Measurements from ENCODE around the gene SLC25A48.

SLC25A48 gene

DNA sequence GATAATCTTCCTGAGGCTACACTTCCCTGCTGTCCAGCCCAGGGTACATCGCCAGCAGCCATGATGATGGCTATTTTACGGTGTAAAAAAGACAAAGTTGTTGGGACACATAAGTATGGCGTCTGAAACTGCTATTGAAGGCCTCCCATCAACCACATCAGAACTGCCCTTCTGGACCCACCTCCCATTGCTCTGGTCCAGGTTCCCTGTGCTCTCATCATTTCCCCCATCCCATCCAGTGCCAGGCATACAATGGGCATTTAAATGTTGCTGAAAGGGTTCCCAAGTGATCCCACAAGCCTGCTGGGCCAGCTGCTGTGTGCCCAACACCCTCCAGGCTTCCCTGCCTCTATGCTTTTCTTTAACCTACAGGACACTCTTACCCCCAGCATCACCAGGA is 50.6 kb downstream of the SLC25A48 start:
- no peak for DNase-seq

DNA sequence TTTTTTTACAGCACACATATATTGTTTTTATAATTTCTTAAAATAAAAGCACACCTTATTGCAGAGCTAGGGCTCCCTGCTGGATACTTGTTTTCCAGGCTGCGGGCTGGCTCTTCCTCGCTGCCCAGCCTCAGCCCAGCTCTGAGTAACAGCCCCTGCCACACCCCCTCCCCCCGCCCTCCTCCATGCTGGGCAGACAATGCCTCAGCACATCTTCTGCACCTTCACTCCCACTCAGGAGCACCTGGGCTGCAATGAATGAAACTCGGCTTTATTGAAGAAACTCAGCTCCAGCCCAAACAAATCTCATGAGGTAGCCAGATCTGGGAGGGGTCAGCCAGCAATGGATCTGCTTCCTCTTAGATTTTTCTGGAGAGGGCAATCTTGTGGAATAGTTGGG is 51.7 kb downstream of the SLC25A48 start:
- DNase-seq, result no peak

DNA sequence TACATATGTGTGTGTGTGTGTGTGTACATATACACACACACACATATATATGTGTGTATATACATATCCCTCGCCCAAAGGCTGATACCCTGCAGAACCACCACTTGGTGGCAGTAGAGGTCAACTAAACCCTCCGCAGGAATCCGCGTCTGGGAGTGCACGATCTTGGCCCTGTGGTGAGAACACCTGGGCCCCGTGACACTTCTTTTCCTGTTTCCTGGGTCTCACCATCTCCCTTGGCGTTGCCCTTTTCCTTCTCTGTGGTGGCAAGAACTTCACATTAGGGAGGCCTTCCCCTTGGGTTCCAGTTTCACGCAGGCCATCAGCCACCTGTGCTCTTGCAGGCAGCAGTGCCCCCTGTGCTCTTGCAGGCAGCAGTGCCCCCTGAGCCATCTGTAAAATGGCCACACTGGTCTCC is 53.0 kb downstream of the SLC25A48 start:
- DNase-seq, result peak; percentile 60

DNA sequence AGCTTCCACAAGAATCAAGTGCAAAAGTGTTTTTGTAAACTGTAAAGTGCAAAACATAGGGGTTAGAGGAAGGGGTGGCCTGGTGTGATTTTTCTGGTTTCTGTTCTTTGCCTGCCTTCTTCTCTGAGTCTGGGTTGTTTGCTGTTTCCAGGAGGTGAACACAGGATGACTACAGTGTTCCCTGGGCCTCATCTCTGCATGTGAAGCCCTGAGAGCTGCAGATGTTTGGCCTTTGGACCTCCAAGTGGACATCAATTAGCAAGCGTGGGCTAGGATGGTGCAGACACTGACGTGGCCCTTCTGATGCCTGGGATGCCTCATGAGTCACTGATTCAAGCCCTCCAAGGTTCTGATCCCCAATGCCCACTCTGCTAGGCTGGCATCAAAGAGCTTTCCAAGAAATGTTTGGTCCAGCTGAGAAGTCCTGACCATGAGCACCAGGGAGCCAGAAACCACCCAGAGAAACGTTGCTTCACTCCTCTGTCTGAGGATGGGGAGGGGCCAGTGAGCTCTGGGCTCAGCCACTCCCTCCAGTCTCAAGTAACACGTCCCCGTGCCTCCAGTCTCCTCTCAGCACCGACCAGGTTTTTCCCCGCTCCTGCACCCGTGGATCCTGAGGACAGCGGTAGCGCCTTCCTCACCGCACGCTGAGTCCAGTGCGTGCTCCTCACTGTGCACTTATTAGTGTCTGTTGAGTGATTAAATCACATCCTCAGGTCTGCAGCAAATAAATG is 53.6 kb downstream of the SLC25A48 start:
- no peak for DNase-seq

DNA sequence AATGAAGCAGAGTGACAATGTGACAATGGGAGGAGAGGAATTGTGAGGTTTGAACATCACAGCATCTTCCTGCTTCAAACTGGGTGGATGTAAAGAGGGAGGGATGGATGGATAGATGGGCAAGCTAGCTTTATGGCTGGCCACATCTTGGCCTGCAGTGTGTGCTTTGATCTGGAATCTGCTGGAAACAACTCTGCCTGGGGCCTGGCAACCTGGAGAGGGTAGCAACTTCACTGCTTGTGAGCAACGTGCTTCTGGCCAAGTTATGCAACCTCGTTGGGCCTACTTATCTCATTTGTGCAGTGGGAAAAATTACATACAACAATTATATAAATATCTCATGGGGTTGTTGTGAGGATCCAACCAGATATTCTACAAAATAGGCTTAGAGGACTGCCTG is 55.8 kb downstream of the SLC25A48 start:
- DNase-seq, result no peak

DNA sequence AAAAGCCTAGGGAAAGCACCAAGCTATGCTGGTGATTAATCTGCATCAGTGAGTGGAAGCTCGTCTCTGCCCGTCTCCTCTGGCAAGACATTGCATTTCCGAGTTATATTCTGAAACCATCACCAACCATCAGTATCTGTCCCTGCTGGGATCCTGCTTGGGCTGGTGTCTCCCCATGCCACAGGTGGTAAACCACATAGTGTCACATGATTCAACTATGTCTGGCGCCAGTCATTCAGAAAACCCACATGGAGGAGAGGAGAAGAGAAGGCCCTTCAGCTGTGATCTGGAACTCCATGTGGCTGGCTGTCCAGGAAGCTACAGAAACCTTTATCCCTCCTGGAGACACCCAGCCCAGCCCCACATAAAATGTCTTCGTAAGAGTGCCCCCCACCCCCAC is 56.4 kb downstream of the SLC25A48 start:
- no peak for DNase-seq

DNA sequence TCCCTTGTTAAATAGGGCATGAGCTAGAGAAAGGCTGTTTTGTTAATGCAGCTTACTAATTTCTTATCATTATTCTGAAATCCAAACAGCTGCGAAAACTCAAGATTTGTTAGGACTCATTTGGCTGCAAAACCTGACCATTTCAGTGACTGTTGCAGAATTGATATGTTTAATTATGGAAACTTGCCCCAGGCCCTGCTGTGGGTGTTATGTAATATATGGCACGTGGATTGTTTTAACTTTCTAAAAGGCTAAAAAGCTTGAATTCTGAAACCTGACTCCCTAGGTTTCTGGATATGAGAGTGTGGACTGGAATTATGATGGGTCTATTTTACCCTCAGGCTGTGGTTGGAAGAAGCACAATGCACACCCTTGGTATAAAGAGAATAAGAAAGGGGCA is 56.8 kb downstream of the SLC25A48 start:
- no peak for DNase-seq

DNA sequence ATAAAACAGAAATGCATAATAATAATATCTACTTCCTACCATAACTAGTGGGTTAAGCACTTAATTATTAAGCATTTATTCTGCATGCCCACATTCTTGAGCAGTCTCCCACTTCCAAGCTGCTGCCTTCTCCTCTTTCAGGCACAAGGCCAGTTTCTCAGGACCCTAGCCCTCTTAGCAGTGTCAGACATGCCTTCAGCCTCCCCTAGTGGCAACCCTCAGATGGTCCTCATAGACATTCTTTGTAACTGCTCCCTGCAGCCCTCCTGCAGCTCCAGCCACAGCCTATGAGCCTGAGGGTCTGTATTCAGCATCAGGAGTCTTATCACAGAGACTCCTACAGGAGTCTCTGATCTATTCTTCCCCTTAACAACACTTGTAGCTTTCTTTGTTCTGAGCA is 57.3 kb downstream of the SLC25A48 start:
- no peak for DNase-seq

DNA sequence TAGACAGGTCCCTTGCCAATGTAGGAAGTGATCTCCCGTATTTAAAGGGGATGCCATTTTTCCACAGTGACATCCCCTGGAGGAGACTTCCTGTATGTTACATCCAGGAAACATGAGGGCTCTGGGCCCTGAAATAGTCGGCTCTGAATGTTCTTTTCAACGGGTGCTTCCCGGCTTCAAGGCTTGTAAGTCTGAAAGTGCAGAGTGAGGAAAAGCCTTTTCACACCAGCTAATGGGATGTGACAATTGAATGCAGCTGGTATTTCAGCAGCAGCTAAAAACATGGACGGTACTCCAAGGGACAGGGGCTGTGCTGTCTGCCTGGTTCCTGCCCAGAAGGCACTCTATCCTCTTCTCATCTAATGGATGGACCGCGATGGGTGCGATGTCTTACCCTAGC is 59.8 kb downstream of the SLC25A48 start:
- no peak for DNase-seq

DNA sequence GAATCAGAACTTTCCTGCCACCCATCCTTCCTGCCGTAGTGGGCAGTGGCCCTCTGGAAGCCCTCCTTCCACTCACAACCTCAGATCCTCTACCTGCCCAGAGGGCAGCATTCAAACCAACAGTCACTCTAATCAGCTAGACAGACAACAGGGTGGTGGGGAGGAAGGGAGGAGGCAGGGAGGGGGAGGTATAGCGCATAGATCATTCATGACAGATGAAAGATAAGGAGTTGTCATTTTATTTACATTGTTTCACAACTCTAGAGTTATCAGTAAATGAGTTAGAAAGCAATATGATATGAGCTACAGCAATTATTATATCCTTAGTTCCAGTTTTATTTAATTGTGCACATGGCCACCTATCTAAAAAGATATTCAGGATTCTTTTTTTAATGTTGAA is 60.3 kb downstream of the SLC25A48 start:
- no peak for DNase-seq

DNA sequence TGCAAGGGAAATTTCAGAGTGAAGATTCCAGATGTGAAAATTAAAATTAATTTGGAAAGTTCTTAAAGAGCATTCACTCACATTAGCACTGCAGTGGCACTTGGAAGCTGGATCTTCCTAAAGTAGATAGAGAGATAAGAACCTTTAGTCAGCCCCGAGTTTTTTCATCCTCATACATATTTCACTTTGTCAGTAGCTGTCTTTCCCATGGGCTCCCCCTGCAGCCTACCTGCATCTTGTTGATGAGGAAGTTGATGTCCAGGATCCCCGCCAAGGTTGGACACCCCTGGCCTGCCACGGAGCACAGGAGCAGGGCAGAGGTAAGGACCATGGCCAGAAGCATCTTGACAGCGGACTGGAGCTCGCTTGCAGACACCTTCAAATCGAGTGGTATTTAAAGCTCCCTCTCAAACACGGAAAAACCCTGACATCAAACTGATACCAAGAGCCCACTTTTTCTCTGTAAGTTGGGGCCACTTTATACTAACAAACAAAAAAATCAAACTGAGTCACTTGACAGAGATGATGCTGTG is 61.1 kb downstream of the SLC25A48 start, which contains the start of gene IL9:
TSS of gene IL9 (minus strand) at position 368 of the 533 bp plus-strand sequence. CDS start at position 343, 25 bp downstream.
- no peak for DNase-seq

DNA sequence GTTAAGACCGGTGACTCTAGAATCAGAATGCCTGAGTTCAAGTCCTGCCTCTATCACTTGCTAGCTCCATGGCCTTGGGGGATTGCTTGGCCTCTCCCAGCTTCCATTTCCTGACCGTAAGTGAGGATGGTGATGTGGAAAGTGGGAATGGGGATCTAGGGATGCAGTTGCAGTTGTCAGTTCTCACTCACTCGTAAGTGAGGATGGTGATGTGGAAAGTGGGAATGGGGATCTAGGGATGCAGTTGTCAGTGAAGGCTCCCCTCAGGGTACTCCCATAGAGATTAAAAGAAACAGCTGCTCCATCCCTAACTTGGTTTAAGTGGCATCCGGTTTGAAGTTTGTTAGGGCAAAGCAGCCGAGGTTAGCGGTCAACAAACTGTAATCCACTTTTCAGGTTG is 64.2 kb downstream of the SLC25A48 start:
- no peak for DNase-seq

DNA sequence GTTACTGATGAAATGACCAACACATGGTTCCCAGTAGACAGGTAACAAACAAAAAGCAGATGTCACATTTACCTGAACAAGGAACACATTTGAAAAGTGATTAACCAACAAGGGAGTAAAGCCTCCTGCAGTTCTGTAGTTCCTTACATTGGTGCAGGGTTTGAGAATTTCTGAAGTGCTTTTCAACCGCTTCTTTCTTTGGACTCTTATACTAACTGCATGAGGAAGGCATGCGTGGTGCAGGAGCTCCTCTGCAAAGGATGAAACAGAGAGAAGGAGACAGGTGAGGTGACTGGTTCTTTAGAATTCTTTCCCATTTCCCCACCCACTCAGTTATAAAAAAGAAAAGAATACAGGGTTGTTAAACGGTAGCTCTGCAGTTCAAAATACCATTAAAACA is 65.8 kb downstream of the SLC25A48 start:
- DNase-seq, result no peak

DNA sequence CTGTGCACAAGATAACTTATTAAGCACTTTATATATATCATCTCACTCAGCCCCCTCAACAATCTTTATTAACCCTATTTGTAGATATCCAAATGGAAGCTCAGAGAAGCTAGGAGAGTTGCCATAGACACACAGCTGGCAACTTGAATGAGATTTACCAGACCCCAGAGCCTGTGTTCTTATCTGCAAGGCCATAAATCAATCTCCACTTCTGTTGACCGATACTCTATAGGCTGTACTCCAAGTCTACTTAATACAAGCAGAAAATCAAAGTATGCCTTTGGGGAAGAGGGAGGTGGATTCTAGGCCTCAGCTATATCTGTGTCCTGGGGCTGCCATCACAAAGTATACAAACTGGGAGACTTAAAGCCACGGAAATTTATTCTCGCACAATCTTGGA is 67.2 kb downstream of the SLC25A48 start:
- no peak for DNase-seq

DNA sequence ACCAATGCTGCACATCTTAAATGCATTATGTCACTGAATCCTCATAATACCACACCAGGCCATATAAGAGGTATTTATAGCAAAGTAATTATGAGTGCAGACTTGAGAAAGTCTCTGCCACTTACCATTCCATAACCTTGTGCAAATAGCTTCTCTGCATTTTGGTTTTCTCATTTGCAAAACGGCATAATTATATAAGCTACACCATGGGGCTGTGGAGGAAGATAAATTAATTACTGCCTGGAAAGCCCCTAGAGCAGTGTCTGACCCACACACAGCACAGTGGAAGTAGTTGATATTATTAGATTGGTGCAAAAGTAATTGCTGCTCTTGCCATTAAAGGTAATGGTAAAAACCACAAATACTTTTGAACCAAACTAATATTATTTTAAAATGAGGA is 70.7 kb downstream of the SLC25A48 start:
- no peak for DNase-seq

DNA sequence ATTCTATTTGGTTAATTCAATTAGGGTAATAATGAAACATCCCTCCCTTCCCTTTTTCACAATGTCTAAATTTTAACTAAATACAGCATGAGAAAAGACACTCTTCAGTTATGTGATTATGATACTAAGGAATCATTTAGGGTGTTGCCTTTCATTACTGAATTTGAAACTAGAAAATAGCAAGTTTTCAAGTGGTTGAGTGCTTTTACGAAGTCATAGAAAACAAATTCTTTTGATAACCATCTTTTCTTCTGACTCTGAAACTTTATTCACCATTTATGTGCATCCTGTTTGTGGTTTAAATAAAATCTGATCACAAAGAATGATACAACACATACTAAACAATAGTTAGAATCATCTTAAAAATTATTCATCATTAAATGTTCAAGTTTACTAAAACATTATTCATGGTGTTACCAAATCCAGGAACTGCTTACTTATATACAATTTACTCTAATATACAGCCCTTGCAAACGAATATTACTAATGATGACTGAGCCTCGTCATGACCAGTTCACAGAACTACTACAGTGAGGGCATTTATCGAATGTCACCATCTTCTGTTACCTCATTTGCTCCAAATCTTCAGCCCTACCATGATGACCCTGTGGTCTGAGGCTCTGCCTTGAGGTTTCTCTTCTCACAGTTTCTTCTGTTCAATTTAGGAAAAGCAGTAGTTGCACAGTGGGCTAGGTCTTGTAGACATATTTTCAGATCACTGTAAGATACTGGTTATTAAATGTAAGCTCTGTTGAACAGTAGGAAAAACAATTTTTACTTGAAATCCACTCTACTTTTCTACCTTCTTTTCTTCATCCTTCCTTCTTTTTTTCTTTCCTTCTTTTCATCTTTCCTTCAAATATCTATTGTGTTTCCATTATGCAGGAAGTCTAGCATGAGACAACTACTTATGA is 79.5 kb downstream of the SLC25A48 start:
- no peak for DNase-seq

DNA sequence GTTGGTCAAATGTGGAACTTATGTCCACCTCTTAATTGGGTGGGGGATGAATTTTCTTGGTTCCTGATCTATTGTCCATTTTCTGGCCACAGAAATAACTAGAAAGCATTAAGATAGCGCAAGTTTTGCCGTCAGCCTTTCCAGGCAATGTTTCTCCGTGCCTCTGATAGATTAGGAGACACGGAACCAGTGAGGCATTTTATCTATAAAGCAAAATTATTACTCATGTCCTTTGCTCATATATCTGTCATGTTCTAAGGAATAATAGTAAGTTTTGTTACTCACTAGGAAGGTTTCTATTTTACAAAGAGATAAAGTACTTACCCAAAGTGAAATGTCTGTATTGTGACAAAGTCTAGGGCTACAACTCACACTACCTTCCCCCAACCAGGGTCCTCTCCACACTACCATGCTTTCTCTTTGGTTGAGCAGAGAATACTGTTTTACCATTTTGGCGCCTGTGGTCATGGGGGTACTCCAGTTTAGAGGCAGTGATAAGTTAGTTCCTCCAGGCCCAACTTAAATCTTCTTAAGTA is 81.1 kb downstream of the SLC25A48 start:
- DNase-seq, result no peak

DNA sequence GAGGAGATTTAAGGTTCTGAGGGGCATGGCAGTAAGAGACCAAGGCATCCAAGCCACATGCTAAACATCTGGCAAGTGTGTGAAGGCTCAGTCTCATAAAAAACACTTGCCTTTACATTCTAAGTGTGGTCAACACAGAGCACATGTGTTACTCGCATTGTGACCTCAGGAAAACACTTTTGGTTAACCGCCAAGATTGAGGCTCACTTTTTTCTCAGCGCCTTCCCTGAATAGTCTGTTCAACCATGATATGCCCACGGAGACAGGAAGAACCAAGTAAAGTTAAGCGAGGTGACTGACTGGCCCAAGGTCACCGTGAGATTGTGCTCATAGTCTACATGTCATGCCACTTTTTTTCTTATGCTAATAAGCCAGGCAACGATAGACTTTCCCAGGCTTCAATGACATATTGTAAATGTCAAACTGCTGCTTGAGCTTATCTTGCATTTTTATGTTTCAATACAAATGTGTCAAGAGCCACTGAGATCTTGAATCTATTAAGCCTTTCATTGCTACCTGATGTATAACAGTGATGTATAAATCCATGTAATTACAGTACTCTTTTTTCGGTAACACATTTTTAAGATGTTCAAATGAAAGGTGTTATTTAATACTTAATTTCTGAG is 82.3 kb downstream of the SLC25A48 start:
- DNase-seq, result no peak

DNA sequence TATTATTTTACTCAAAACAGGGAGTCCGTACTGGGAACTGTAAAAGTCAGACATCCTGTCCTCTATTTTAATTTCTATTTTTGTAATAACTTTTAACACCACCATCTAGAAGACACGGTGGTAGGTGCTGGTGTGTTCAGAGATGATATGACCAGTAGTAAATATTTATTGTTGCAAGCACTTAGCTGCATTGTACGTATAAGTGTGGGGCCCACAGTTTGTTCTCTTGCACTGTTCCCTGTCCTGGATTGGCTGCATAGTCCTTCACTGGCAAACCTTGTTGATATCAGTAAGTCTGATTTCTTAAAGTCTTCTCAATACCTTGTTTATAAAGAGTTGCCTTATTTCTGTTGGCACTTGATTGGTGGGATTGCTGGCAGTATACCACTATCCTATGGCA is 85.7 kb downstream of the SLC25A48 start:
- DNase-seq, result no peak

DNA sequence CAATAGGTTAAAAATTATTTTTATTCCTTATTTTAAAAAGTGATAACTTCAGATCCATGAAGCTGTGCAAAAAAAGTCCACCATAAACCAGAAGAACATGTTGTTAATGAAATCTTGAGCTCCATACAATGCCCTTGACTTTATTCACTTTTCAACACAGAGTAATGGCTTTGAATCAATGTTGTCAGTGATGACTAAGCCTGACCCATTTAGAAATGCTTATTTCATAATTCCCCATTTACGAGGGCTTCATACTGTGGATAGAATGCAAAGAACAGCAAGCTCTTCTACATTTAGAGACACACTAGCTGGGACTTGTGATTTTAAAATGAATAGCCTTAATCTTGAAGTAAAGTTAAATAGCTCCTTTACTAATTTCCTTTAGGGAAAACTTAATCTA is 86.9 kb downstream of the SLC25A48 start:
- no peak for DNase-seq

DNA sequence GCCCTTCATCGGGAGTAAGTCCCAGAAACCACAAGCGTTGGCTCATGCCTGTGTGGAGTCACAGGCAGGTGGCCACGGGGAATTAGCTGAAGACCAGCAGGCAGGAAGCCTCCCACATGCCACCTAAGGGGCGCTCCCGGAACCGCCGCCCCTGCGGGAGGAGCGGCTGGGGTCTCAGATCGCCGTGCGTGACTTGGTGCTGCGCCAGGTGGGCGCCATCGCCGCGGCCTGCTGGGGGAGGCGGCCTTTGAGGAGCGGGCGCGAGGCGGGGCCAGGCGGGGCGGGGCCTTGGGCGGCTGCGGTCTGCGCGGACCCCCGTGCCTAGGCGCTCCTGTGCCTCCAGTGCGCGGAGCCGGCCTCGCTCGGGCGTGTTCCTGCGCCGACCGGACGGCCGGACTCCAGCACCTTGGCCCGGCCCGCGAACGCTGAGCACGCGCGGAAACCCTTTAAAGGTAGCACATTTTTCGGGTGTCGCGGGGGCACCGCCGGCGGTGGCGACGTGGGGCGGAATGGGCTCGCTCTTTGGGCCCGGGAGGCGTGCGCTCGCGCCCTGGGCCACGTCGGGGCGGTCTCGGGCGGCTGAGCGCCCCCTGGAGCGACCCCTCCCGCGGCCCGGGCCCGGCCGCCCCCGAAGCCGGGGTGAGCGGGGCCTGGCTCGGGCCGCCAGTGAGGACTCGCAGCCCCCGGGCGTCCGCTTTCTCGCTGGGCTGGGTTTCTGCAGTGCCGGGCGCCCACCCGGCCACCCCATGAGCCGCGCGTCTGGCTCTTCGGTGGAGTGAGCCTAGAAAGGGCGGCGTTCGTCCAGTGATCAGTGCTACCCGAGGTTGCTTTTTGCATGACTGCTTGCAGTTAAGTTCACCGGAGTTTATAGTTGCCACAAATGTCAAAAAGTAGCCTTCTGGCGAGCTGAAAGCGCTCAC is 95.8 kb downstream of the SLC25A48 start:
- no peak for DNase-seq

DNA sequence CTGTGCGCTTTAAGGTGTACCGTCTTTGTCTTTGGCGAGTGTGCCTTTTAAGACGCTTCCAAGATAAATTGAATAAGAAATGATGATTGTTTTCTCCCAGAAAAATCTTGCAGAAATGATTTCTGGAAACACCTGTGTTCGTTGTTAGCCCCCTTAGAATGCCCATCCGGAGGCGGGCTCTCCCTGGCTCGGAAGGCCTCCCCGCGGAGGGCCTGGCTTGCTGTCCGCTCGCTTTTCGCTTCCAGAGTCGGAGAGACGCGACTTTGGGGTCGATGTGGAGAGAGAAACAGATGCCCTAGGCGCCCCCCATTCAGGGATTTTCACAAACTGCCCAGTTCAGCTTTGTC is 96.5 kb downstream of the SLC25A48 start:
- no peak for DNase-seq
